GM18907 (cell line): ENCODE measurements around the gene BHLHE23.

Experiments used
- ATAC-seq: cut with Tn5 transposase; IDR thresholded peaks from one replicate; pipeline ENCODE4 v1.9.1; 2021; ENCODE audit warnings: mild to moderate bottlenecking, moderate library complexity; ENCODE audit not compliant: unreplicated experiment

The BHLHE23 gene

DNA sequence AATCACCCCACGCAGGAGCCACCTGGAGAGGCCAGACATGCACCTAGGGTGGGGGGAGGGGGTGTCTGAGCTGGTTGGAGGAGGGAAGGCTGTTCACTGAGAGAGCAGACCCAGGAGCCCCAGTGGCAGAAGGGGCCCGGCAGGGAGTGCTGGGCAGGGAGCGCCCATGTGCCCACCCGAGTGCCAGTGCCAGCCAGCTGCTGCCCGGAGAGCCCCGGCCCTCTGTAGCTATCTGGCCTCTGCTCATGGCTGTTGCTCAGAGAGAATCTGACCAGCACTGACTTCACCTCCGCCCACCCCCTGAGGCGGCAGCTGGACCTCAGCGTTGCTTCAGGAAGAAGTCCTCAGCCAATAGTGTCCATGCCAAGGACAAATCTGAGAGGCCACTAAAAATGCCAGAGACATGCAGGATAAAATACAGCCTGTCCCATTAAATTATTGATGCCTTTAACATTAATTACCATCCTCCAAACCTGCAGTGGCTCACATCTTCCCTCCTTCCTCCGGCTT lies 31.5 kb downstream of the BHLHE23 start:
- no peak for ATAC-seq

DNA sequence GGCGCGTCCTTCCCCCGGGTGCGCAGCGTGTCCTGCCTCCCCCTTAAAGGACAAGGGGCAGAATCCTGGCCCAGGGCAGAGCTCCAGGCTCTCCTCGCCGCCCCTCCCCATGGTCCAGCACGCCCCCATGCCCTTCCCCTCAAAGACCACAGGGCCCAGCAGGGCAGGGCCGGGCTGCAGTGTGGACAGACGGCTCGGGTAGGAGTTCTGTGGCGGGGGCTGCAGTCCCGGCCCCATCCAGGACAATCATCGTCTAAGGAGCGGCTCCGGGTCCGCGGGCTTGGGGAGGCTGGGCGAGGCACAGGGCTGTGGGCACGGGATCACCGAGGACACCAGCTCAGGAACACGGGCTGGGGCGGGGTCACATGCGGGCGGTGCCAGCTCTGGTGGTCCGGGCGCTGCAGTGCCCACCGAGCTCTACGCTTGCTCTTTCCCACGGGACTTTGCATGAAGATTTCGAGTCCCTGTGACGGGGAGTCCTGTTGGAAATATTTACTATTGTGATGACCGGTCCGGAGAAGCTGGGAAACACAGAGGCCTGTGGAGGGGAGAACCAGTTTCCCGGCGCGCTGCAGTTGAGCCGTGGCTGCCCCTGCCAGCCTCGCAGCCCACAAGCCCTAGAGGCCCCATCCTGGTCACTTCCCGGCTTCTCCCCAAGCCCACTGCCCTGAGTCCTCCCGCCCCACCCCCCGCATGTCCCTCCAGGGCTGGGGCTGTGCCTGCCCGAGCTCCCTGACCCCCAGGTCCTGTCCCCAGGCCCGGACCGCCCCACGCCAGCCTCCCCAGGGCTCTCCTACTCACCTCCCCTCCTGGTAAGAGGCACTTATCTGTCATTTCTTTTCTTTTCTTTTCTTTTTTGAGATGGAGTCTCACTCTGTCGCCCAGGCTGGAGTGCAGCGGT lies 33.7 kb downstream of the BHLHE23 start:
- ATAC-seq, result no peak

DNA sequence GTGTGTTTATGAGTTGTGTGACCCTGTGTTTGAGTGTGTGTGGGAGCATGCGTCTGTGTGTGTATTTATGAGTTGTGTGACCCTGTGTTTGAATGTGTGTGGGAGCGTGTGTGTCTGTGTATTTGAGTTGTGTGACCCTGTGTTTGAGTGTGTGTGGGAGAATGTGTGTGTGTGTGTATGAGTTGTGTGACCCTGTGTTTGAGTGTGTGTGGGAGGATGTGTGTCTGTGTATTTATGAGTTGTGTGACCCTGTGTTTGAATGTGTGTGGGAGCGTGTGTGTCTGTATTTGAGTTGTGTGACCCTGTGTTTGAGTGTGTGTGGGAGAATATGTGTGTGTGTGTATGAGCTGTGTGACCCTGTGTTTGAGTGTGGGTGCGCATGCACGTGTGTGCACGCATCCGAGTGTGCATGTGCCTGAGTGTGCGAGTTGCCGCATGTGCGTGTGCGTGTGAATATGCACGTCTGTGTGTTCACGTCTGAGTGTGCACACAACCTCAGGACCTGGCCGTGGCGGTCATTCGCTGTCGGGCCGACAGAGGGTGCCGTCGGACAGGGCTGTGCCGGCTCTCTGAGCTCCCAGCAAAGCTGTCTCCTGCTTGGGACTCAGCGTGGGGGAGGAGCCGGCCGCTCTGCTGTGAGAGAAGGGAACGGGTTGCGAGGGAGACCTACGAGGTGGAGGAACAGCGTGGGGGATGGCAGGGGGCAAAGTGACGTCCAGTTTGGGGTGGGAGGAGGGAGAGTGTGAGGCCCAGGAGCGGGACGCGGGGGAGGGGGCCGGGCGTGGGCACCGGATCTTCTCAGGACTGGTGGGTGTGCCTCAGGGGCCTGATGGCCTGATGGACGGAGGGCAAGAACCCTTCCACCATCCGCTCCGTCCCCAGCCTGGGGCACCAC lies 34.6 kb downstream of the BHLHE23 start:
- ATAC-seq, result peak; percentile 67

DNA sequence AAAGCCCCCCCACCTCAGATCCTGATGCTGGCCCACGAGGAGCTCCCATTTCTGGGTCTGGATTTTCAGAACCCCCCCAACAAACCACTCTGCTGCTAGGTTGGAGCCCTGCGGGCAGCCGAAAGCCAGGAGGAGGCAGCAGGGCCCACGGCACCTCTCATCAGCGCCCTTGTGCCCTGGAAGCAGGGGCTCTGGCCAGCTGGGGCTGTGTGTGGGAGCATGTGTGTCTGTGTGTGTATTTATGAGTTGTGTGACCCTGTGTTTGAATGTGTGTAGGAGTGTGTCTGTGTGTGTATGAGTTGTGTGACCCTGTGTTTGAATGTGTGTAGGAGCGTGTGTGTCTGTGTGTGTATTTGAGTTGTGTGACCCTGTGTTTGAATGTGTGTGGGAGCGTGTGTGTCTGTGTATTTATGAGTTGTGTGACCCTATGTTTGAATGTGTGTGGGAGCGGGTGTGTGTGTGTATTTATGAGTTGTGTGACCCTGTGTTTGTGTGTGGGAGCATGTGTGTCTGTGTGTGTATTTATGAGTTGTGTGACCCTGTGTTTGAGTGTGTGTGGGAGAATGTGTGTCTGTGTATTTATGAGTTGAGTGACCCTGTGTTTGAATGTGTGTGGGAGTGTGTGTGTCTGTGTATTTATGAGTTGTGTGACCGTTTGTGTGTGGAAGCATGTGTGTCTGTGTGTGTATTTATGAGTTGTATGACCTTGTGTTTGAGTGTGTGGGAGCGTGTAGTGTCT lies 35.4 kb downstream of the BHLHE23 start:
- ATAC-seq, result no peak

DNA sequence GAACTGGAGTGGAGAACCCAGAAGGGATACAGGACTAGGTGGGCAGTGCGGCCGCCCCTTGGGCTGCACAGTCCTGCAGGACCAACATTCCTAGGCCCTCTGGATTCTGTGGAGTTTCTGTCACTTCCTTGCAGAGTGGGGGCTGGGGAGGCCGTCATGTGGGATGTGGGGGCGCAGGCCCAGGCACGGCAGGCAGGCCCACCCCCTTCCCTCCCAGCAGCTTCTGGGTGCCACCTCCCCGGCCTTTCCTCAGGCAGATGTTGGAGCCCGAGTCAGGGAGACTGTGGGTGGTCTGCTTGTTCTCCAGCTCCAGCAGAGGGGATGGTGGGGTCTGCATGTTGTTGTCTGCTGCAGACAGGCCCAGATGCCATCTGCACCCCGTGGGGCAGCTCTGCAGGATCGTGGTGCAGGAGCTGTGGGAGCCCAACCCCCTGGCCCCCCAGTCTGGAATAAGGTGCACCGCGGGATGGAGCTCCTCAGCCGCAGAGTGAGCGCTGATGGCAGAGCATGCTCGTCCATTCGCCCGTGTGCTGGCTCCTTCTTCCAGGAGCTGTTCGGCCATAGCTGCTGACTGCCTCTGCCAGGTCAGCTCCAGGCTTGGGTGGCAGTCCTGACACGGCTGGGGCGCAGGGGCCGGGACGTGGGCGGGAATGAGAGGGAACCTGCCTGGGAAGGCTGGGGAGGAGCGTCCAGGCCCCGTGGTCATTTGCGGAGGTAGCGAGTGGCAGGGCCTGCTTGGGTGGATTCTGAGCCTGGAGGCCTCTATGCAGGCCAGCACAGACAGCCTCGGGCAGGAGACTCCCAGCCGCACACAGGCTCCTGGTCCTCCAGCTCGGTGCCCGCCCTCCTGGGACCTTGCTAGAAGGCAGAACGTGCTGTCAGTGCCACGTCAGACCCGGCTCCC lies 36.2 kb downstream of the BHLHE23 start:
- ATAC-seq, result no peak

DNA sequence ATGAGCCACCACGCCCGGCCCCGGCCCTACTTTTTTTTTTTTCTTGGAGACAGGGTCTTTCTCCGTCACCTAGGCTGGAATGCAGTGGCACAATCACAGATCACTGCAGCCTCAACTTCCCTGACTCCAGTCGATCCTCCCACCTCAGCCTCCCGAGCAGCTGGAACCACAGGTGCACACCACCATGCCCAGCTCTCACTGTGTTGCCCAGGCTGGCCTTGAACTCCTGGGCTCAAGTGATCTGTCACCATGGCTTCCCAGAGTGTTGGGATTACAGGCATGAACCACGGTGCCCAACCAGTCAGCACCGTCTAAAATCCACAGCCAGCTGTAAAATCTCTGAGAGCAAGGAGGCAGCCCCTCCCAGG lies 36.8 kb downstream of the BHLHE23 start:
- no peak for ATAC-seq

DNA sequence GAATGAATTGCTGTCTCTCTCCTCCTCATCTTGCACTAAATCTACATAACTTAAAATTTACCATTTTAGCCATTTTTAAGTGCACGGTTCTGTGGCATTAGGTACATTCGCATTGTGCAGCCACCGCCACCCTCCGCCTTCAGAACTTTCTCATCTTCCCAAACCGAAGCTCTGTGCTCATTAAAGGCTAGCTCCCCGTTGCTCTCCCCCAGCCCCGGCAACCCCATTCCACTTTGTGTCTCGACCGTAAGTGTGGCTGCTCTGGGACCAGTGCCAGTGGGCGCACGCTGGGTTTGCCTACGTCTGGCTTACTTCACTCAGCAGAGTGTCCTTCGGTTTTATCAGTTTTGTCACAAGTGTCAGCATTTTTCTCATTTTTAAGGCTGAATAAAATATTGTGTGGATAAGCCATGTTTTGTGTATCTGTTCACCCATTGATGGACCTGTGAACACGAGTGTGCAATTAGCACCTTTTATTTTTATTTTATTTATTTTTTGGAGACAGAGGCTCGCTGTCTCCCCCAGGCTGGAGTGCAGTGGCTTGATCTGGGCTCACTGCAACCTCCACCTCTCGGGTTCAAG lies 37.5 kb downstream of the BHLHE23 start:
- ATAC-seq, result no peak

DNA sequence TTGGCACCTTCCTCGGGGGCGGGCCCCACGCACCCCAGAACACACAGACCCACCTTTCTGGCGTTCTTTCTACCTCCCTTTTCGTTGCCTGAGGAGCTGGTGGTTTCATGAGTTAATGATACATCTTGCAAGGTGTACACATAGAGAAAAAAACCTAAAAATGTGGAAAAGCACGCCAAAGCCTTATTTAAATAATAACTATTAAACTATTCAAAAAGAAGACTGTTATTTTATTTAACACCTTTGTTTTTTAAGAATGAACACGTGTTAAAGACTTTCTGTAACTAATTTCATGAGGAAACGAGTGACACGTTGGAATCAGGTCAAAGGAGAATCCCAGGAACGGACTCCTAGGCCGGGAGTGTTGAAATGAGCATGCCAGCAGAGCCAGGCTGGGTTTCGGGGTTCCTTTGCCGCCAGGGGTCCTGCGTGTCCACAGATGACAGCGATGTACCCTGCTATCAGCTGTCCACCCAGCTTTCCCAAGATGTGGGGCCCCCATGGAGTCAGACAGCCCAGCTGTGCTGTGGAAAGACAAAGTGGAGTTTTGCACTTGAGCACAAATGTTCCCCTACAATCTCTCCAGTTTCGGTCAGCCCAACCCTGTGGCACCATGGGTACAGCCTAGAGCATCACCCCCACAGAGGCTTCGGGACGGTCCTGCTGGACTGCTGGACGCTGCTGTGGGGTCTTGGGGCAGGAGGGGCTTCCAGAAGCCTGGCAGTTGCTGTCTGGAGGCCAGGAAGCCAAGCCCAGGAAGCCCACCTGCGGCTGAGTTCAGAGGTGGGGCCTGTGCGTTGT lies 38.2 kb downstream of the BHLHE23 start:
- ATAC-seq, result no peak

DNA sequence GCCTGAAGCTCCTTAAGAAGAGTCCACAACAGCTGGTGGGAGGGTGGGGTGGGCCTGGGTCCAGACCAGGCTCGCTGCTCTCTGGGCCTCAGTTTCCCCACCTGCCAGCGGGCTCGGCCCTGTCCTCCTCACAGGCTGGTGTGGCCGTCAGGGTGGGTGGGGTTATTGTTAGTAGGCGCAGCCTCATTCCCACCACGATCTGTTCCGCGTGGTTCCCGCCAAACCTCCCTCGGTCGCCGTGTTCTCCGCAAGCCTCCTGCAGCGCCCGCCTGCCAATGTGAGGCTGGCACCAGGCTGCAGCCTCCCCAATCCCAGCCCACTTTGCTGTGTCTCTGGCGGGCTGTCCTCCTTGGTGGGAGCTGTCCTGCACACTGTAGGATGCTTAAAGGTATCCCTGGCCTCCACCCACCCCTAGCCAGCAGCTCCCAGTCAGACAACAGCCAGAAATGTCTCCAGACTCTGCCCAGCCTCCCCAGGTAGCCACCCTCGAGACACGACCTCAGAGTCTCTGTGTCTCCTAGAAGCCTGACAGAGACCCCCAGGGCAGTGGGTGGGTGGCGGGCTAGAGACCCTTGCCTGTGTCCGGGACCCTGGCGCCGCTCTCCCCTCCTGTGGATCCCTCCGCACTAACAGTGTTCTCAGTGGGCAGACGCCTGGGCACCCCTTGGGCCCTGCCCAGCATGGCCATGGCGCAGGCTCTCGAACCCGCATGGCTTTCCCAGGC lies 39.0 kb downstream of the BHLHE23 start:
- ATAC-seq, result no peak

DNA sequence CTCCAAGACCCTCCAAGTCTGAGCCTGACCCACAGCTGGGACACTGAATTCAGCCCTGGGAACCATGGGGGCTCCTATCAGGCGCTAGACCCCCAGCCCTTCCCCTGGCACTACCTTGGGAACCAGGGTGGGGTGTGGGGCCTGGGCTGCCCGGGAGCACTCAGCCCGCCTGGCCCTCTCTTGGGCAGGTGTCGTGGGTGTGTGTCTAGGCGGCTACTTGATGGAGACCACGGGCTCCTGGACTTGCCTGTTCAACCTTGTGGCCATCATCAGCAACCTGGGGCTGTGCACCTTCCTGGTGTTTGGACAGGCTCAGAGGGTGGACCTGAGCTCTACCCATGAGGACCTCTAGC lies 39.6 kb downstream of the BHLHE23 start:
- ATAC-seq, result no peak

DNA sequence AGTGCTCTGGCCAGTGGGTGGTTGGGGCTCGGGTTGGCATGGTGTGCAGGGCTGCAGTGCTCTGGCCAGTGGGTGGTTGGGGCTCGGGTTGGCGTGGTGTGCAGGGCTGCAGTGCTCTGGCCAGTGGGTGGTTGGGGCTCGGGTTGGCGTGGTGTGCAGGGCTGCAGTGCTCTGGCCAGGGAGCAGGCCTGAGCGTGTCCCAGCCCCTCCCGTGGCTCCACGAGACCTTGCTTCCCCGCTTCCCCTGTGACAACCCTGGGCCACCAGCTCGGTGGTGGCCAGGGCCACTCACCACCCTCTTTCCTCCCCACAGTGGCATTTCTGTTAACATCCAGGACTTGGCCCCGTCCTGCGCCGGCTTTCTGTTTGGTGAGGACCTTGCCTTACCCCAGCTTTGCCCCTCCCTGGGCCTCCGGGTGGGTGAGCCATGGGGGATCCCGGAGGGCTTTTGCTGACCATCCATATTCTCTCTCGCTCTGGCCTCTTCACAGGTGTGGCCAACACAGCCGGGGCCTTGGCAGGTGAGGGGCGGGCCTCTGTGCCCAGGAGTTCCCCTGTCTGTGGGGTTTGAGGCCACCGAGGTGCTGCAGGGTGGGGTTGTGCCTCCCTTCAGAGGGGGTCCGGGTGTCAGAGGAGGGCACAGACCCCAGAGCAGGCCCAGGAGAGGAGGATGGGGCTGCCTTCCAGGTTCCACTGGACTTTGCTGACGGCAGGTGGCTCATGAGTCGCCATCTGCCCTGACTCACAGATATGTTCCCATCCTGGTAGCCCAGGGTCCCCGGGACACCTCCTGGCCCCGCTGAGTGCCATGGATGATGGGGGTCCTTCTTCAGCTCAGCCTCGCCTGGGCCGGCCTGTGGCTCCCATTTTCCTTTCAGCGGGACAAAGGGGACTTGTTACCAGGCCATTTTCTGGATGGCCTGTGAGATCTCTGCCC lies 40.3 kb downstream of the BHLHE23 start:
- no peak for ATAC-seq

DNA sequence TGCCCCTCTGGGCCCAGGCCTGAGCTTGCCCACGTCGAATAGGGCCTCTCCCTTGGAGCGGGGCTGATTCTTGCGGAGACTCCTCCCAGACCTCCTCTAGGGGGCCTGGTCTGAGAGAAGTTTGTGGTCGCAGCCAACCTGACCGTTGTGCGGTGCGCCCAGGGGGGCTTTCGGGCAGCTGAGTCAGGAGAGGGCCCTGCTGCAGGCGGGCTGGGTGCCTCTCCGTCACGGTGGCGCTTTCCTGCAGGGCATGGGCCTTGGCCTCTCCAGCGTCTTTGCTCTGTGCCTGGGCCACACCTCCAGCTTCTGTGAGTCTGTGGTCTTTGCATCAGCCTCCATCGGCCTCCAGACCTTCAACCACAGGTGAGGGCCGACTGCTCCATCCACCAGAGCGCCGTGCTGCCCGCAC lies 41.4 kb downstream of the BHLHE23 start:
- no peak for ATAC-seq

DNA sequence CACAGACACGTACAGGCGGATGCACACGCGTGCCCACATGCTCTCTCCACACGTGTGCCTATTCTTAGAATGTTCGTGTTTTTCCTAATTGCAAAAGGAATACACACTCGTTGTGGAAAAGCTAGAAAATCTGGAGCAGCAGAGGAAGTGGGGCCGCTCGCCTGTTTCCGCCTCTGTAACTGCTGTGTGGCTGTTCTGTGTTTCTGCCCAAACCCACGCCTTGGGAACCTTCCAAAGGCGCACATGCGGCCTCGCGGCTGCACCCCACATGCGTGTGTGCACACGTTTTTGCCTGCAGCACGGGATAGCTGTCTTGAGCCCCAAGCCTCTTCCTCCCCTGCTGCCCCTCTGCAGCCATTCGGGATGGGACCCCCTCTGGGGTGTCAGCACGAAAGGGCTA lies 42.1 kb downstream of the BHLHE23 start:
- no peak for ATAC-seq

DNA sequence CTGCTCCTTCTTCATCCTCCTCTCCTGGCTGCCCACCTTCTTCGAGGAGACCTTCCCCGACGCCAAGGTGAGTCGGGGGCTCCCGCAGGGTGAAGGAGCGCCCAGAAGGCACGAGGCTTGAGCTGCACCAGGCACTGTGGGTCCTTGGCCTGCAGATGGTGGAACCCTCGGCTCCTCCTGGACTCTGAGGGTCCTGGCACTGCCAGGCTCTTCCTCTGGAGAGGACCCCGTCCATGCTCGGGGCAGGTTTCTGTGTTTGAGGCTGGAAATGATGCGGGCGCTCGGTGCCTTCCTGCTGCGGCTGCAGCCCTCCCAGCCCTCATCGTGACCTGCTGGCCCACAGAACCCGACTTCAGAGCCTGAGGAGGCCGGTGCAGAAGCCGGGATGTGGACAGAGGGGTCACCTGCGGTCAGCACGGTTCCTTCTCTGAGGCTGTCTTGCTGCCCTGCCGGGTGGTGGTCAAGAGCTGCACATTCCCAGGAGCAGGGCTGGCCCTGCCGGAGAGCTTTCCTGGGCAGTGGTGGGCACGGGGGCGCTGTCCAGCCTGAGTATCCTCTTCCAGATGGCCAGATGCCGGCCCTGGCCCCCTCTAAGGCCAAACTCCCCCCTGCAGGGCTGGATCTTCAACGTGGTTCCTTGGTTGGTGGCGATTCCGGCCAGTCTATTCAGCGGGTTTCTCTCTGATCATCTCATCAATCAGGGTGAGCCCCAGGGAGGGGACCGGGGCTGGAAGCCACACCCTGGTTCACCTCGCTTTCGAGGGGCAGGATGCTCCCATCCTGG lies 43.0 kb downstream of the BHLHE23 start:
- no peak for ATAC-seq

DNA sequence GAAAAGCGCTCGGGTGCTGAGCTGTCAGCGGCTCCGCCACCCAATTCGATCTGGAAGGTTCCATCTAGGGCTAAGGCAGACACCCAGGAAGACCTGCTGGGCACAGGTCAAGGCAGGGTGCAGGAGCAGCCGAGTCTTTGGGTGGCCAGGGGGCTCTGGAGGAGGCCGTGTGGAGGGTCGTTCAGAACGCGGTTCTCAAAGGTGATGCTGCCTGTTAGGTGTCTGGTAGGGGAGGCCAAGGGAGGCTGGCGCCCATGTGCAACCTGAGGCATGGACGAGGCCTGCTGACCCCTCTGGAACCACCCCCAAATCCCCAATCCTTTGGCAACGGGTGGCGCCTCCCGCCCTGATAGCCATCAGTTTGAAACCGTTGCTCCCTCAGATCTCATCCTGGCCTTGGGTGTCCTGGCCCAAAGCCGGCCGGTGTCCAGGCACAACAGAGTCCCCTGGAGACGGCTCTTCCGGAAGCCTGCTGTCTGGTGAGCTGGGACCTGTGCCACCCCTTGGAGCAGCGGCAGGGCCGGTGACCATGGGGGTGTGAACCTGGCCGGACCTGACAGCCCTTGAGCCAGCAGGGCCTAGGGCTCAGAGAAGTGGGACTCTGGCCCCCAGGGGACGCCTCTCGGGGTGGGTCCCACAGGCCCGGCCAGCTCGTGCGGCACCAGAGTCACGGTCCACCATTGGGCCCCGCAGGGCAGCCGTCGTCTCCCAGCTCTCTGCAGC lies 43.7 kb downstream of the BHLHE23 start:
- no peak for ATAC-seq
